HEK293T (cell line): ENCODE data around the gene TMC4.

ENCODE experiments used
- SUZ12 ChIP-seq: fragments of 450-650 bp; IDR thresholded peaks from 2 replicates; pipeline ENCODE4 v1.6.1; 2016; ENCODE audit warnings: mild to moderate bottlenecking
- ZNF384 ChIP-seq: fragments of 450-650 bp; IDR thresholded peaks from 2 replicates; pipeline ENCODE4 v1.6.1; 2016

DNA sequence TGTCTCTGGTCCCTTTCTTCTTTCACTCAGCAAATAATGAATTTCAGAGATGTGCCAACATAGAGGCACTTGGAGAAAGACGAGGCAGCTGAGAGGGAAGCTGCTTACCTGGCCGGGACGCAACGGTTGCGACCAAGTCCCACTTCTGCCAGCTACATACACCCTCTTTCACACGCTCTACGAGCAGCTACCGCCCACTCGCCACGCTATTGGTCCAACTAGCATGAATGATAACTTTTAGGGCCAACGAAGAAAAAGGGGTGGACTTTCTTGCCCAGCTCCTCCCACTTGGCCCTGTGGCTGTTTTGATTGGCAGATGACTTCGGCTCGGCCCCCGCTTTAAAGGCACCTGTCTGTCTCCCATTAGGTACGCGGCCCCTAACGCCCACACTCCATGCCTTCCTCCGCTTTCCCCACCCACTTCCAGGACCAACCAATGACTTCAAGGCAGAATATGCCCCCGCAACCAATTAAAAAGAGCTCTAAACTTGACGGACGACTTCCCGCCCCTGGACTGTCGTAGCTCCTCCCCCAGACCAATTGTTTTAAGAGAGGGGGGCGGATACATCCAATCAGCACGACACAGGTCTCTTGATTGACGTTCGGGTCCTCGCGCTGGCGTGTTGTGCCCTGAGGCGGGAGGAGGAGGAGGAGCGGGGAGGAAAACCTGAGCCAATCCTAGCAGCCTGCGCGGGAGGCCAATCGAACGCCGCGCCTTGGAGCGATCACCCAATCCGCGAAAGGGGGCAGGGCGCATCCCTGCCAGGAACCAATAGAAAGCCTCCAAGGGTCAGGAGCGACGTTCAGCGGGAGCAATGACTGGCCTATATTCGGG is 35.9 kb downstream of the TMC4 start:
- TF ChIP-seq ZNF384 (no peak), SUZ12 (no peak)
